IMR-90 (cell line): ENCODE data around the gene MGST1. TPM values are rescaled to one million over a fixed set of nuclear protein-coding genes. Genes with fewer than 3 reads are reported as not detected.

ENCODE experiments used
- ATAC-seq: fragments of 200-7000 bp; cut with Tn5 transposase; 2 replicates; pipeline ENCODE4 v1.9.1; 2020; ENCODE audit warnings: low read depth, mild to moderate bottlenecking, moderate library complexity
- BruUV-seq: library from RNA; stranded (reverse); fragments of 400-500 nt; replicated peaks from 2 replicates; lab custom pipeline; 2021; lab: Mats Ljungman, UMichigan
- CTCF ChIA-PET: fragments of 300-600 bp; formaldehyde crosslinking; extraction: SDS; loops from one replicate; lab custom pipeline; 2021; ENCODE audit warnings: antibody characterized with exemption; lab: Yijun Ruan, JAX
- POLR2A ChIA-PET: fragments of 300-600 bp; sonication (Branson Sonifier 250); formaldehyde crosslinking; loops from one replicate; lab custom pipeline; 2022; ENCODE audit warnings: antibody characterized with exemption; ENCODE audit not compliant: unreplicated experiment; lab: Charles Lee
- DNase-seq: peaks from one replicate; pipeline ENCODE4 v3.0.0; 2013
- H2AFZ ChIP-seq: replicated peaks from 2 replicates; pipeline ENCODE3; 2013; ENCODE audit warnings: low read length, mild to moderate bottlenecking; ENCODE audit not compliant: poor library complexity
- H2AK5ac ChIP-seq: 2 replicates; pipeline ENCODE4 v1.6.1; 2013; ENCODE audit warnings: low read depth, low read length, inconsistent platforms
- H2AK9ac ChIP-seq: replicated peaks from 2 replicates; pipeline ENCODE3; 2013; ENCODE audit warnings: mild to moderate bottlenecking, low read depth, low read length, moderate library complexity; ENCODE audit not compliant: poor library complexity
- H2BK120ac ChIP-seq: 2 replicates; pipeline ENCODE4 v1.6.1; 2013; ENCODE audit warnings: low read depth, low read length, inconsistent platforms
- H2BK15ac ChIP-seq: 3 replicates; pipeline ENCODE4 v1.6.1; 2013; ENCODE audit warnings: low read depth, low read length, inconsistent platforms
- H2BK20ac ChIP-seq: 2 replicates; pipeline ENCODE4 v1.6.1; 2013; ENCODE audit warnings: low read depth, mild to moderate bottlenecking, inconsistent platforms, low read length, moderate library complexity
- H2BK5ac ChIP-seq: 2 replicates; pipeline ENCODE4 v1.6.1; 2013; ENCODE audit warnings: mild to moderate bottlenecking, low read depth, low read length, inconsistent platforms; ENCODE audit not compliant: poor library complexity, severe bottlenecking
- H3K14ac ChIP-seq: replicated peaks from 2 replicates; pipeline ENCODE4 v1.6.1; 2013; ENCODE audit warnings: low read depth, low read length, inconsistent platforms
- H3K18ac ChIP-seq: 2 replicates; pipeline ENCODE4 v1.6.1; 2013; ENCODE audit warnings: low read depth, low read length, control low read depth
- H3K23ac ChIP-seq: 2 replicates; pipeline ENCODE4 v1.6.1; 2013; ENCODE audit warnings: low read depth, low read length, inconsistent platforms
- H3K27ac ChIP-seq: 2 replicates; pipeline ENCODE4 v1.5.1; 2013; ENCODE audit warnings: mild to moderate bottlenecking, control low read depth, low read length; ENCODE audit not compliant: insufficient read depth
- H3K27me3 ChIP-seq: 2 replicates; pipeline ENCODE4 v1.6.1; 2013; ENCODE audit warnings: low read length; ENCODE audit not compliant: control insufficient read depth, insufficient read depth
- H3K36me3 ChIP-seq: 2 replicates; pipeline ENCODE4 v1.6.1; 2013; ENCODE audit warnings: low read length, mixed read lengths; ENCODE audit not compliant: control insufficient read depth, insufficient read depth
- H3K4ac ChIP-seq: 2 replicates; pipeline ENCODE4 v1.6.1; 2013; ENCODE audit warnings: low read depth, low read length, inconsistent platforms
- H3K4me1 ChIP-seq: 2 replicates; pipeline ENCODE4 v1.6.1; 2013; ENCODE audit warnings: low read length, mixed read lengths; ENCODE audit not compliant: control insufficient read depth, insufficient read depth
- H3K4me2 ChIP-seq: 2 replicates; pipeline ENCODE4 v1.6.1; 2013; ENCODE audit warnings: low read depth, mild to moderate bottlenecking, control low read depth, low read length, moderate library complexity
- H3K4me3 ChIP-seq: 2 replicates; pipeline ENCODE4 v1.5.1; 2013; ENCODE audit warnings: low read depth, mild to moderate bottlenecking, control low read depth, low read length, moderate library complexity; ENCODE audit not compliant: insufficient read depth
- H3K56ac ChIP-seq: 2 replicates; pipeline ENCODE4 v1.6.1; 2013; ENCODE audit warnings: low read length, inconsistent platforms; ENCODE audit not compliant: insufficient read depth; ENCODE audit errors: extremely low read depth
- H3K79me1 ChIP-seq, 2 experiments: 2 replicates each; pipeline ENCODE4 v1.6.1; 2013; ENCODE audit warnings: low read length in 2 of 2, inconsistent platforms in 1 of 2, low read depth in 1 of 2
- H3K9ac ChIP-seq: 2 replicates; pipeline ENCODE4 v1.6.1; 2013; ENCODE audit warnings: low read depth, low read length, control low read depth
- H3K9me1 ChIP-seq: 2 replicates; pipeline ENCODE4 v1.6.1; 2013; ENCODE audit warnings: low read length, inconsistent platforms; ENCODE audit not compliant: insufficient read depth
- H3K9me3 ChIP-seq: 2 replicates; pipeline ENCODE4 v1.6.1; 2013; ENCODE audit warnings: low read length; ENCODE audit not compliant: control insufficient read depth, insufficient read depth
- H4K20me1 ChIP-seq: 2 replicates; pipeline ENCODE4 v1.6.1; 2013; ENCODE audit warnings: low read length, inconsistent platforms; ENCODE audit not compliant: insufficient read depth
- H4K5ac ChIP-seq: 2 replicates; pipeline ENCODE4 v1.6.1; 2013; ENCODE audit warnings: mild to moderate bottlenecking, low read depth, low read length, control low read depth
- H4K8ac ChIP-seq, 2 experiments: 2 replicates each; pipeline ENCODE4 v1.6.1; 2013; ENCODE audit warnings: low read depth in 2 of 2, low read length in 2 of 2, control low read depth in 1 of 2, inconsistent platforms in 1 of 2
- H4K91ac ChIP-seq: 2 replicates; pipeline ENCODE4 v1.6.1; 2013; ENCODE audit warnings: low read depth, low read length, inconsistent platforms; ENCODE audit not compliant: insufficient read depth
- BHLHE40 ChIP-seq: fragments of 150-350 bp; IDR thresholded peaks from 2 replicates; pipeline ENCODE4 v1.6.1; 2016; ENCODE audit warnings: mild to moderate bottlenecking, low read depth, low read length
- CHD1 ChIP-seq: IDR thresholded peaks from 2 replicates; pipeline ENCODE4 v1.6.1; 2012; ENCODE audit warnings: low read depth, low read length, improper control_type of control experiment
- CTCF ChIP-seq: conservative IDR thresholded peaks from 2 replicates; pipeline ENCODE4 v1.5.1; 2012; ENCODE audit warnings: mild to moderate bottlenecking, low read depth, low read length, improper control_type of control experiment
- FOS ChIP-seq: fragments of 150-350 bp; IDR thresholded peaks from 2 replicates; pipeline ENCODE4 v1.6.1; 2016; ENCODE audit warnings: low read depth, low read length
- MAFK ChIP-seq: IDR thresholded peaks from 2 replicates; pipeline ENCODE4 v1.6.1; 2012; ENCODE audit warnings: low read depth, low read length, improper control_type of control experiment
- MXI1 ChIP-seq: IDR thresholded peaks from 2 replicates; pipeline ENCODE4 v1.6.1; 2012; ENCODE audit warnings: low read depth, mild to moderate bottlenecking, low read length, moderate library complexity, borderline replicate concordance
- NFE2L2 ChIP-seq: fragments of 150-350 bp; IDR thresholded peaks from 2 replicates; pipeline ENCODE4 v1.6.1; 2016; ENCODE audit warnings: low read depth, mild to moderate bottlenecking, low read length
- POLR2A ChIP-seq: IDR thresholded peaks from 2 replicates; pipeline ENCODE4 v1.6.1; 2012; ENCODE audit warnings: mild to moderate bottlenecking, low read depth, low read length
- SMC3 ChIP-seq: fragments of 150-350 bp; IDR thresholded peaks from 2 replicates; pipeline ENCODE4 v1.6.1; 2016; ENCODE audit warnings: low read depth, mild to moderate bottlenecking, antibody characterized with exemption, low read length, moderate library complexity
- USF2 ChIP-seq: fragments of 150-350 bp; IDR thresholded peaks from 2 replicates; pipeline ENCODE4 v1.6.1; 2017; ENCODE audit warnings: mild to moderate bottlenecking, antibody characterized with exemption, low read length, low read depth
- WGBS, 2 experiments: methylation state at CpG; one replicate each; pipeline versions ENCODE4 v1.1.5 to v1.1.7; 2013; ENCODE audit warnings: missing lambda C conversion rate in 2 of 2; ENCODE audit not compliant: insufficient read length in 1 of 2; ENCODE audit errors: extremely low coverage in 2 of 2; 5-methylcytosine and 5-hydroxymethylcytosine counted together
- dilution Hi-C: fragments of 300-500 bp; cut with HindIII; formaldehyde crosslinking; loops from one replicate; pipeline ENCODE4 v1.14.3; 2018; ENCODE audit warnings: low sequenced_read_pairs; ENCODE audit not compliant: unreplicated experiment
- in situ Hi-C: fragments of 300-500 bp; cut with MboI; formaldehyde crosslinking; loops from 3 replicates; pipeline ENCODE4 v1.14.3; 2019; ENCODE audit warnings: low sequenced_read_pairs, inconsistent platforms, mixed read lengths
- intact Hi-C: fragments of 100-400 bp; cut with micrococcal nuclease; formaldehyde crosslinking; loops from 2 replicates; pipeline ENCODE4 v1.10.0; 2022
- polyA plus RNA-seq, 3 experiments: library from polyadenylated mRNA; depleted of rRNA; stranded (reverse); fragments of >200 nt; gene quantifications; 2 replicates each; pipeline ENCODE4 v1.2.3, GENCODE V29; 2012; ENCODE audit warnings: low replicate concordance in 1 of 3
- total RNA-seq: library from RNA; depleted of rRNA; stranded (reverse); fragments of >200 nt; gene quantifications from 2 replicates; pipeline ENCODE4 v1.2.3, GENCODE V29; 2012
- TF ChIP-seq, protein P1 (sequence below): fragments of 150-350 bp; IDR thresholded peaks from 2 replicates; pipeline ENCODE4 v1.6.1; 2016; ENCODE audit warnings: low read depth, mild to moderate bottlenecking, low read length, moderate library complexity, borderline replicate concordance

Gene MGST1
- total and polyA plus RNA-seq, 2 of the 4 experiments (the other 2 are of a cell fraction), result 105 to 280 TPM

GRCh38 chr12:16358878-16359277 lies 11.4 kb downstream of the MGST1 start:
- peaks cover 2% of the 10 kb centered on the region; the same call in 1 of the 2 replicates for H3K4me1 ChIP-seq
- no peak overlapping the region for H2AFZ ChIP-seq
- DNase-seq (peak; percentile 34), ATAC-seq (peak; percentile 43; the same call in 1 of the 2 replicates)
- no peak overlapping the region for H4K91ac ChIP-seq
- H4K8ac ChIP-seq, result no peak overlapping the region
- no peak overlapping the region for H2BK5ac ChIP-seq
- H3K9me1 ChIP-seq, result peaks cover 6% of the 10 kb centered on the region; the same call in 1 of the 2 replicates
- no peak overlapping the region for H3K14ac ChIP-seq
- no peaks in the 10 kb centered on the region for H3K9me3 ChIP-seq
- no peak overlapping the region; the same call in 1 of the 2 replicates for H3K27ac ChIP-seq
- peaks cover 29% of the 10 kb centered on the region; the same call in 1 of the 2 replicates for H4K20me1 ChIP-seq
- no peak overlapping the region for H3K9ac ChIP-seq
- CTCF ChIA-PET, result interaction anchor here (0.6 kb wide), 1 partner anchor 38 kb away, joined by 3 read pairs; no protein-coding TSS in a partner anchor
- H2AK9ac ChIP-seq, result no peak overlapping the region
- no peak overlapping the region for H3K23ac ChIP-seq
- intact Hi-C loops, result loop anchor here (10.0 kb wide), 1 partner anchor 164 kb away; no protein-coding TSS in a partner anchor
- POLR2A ChIA-PET, result no interaction called here
- TF ChIP-seq POLR2A, result no peak
- no peak for TF ChIP-seq SMC3
- no peak for TF ChIP-seq BHLHE40
- TF ChIP-seq MXI1, result no peak
- TF ChIP-seq MAFK, result no peak
- TF ChIP-seq, protein P1, sequence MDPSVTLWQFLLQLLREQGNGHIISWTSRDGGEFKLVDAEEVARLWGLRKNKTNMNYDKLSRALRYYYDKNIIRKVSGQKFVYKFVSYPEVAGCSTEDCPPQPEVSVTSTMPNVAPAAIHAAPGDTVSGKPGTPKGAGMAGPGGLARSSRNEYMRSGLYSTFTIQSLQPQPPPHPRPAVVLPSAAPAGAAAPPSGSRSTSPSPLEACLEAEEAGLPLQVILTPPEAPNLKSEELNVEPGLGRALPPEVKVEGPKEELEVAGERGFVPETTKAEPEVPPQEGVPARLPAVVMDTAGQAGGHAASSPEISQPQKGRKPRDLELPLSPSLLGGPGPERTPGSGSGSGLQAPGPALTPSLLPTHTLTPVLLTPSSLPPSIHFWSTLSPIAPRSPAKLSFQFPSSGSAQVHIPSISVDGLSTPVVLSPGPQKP, result no peak
- TF ChIP-seq CHD1, result no peak
- TF ChIP-seq NFE2L2, result no peak
- TF ChIP-seq USF2, result no peak
- TF ChIP-seq CTCF, result no peak
- no peak for TF ChIP-seq FOS
- dilution Hi-C loops, result no loop called here
- in situ Hi-C loops, result no loop called here
- BruUV-seq, result no TSS peak
- H2BK20ac ChIP-seq, result no peak overlapping the region
- no peaks in the 10 kb centered on the region for H3K27me3 ChIP-seq
- H3K36me3 ChIP-seq, result peaks cover 49% of the 10 kb centered on the region
- no peak overlapping the region for H3K4ac ChIP-seq
- H2BK120ac ChIP-seq, result no peak overlapping the region
- H2AK5ac ChIP-seq, result peak overlapping the region; percentile 67; the same call in 1 of the 2 replicates
- no peak overlapping the region for H2BK15ac ChIP-seq
- no peak overlapping the region for H3K56ac ChIP-seq
- H3K18ac ChIP-seq, result no peak overlapping the region
- H3K4me3 ChIP-seq, result no peak overlapping the region
- H3K79me1 ChIP-seq, result peaks cover 19 to 62% of the 10 kb centered on the region in 2 experiments
- WGBS, 2 experiments, result no CpG with 5 or more reads among the region's 4 CpGs
- peak overlapping the region; percentile 10; the same call in 1 of the 2 replicates for H3K4me2 ChIP-seq
- no peak overlapping the region for H4K5ac ChIP-seq
